Type B pancreatic cell (in vitro differentiated cells): ENCODE results near the gene PNLIPRP1. TPM values are rescaled to one million over a fixed set of nuclear protein-coding genes. Genes with fewer than 3 reads are reported as not detected.

ENCODE experiments used
- DNase-seq: peaks from one replicate; pipeline ENCODE4 v3.0.0; 2021; ENCODE audit warnings: mixed read lengths; ENCODE audit not compliant: unreplicated experiment; ENCODE audit errors: extremely low spot score
- H3K27ac Mint-ChIP-seq: 2 replicates; pipeline ENCODE4 v1.8.0; 2021; ENCODE audit warnings: mild to moderate bottlenecking, mixed read lengths
- H3K27me3 Mint-ChIP-seq: 2 replicates; pipeline ENCODE4 v1.8.0; 2021; ENCODE audit warnings: mixed read lengths
- H3K36me3 Mint-ChIP-seq: 2 replicates; pipeline ENCODE4 v1.8.0; 2021; ENCODE audit warnings: mixed read lengths
- H3K4me1 Mint-ChIP-seq: one replicate; pipeline ENCODE4 v1.8.0; 2021; ENCODE audit warnings: mixed read lengths; ENCODE audit not compliant: unreplicated experiment
- H3K4me3 Mint-ChIP-seq: 2 replicates; pipeline ENCODE4 v1.8.0; 2021; ENCODE audit warnings: mild to moderate bottlenecking, mixed read lengths
- H3K9me3 Mint-ChIP-seq: 2 replicates; pipeline ENCODE4 v1.8.0; 2021; ENCODE audit warnings: mixed read lengths
- total RNA-seq: library from RNA; stranded (reverse); gene quantifications from 2 replicates; pipeline ENCODE4 v1.2.1, GENCODE V29; 2021; ENCODE audit warnings: low replicate concordance
- TF ChIP-seq, protein P1 (sequence below): fragments of 200-600 bp; sonication (generic); conservative IDR thresholded peaks from 2 replicates; pipeline ENCODE4 v1.5.0; 2021; ENCODE audit warnings: antibody characterized with exemption, mild to moderate bottlenecking

The PNLIPRP1 gene
- total RNA-seq, 1 donor from 2014 or later: not detected

DNA sequence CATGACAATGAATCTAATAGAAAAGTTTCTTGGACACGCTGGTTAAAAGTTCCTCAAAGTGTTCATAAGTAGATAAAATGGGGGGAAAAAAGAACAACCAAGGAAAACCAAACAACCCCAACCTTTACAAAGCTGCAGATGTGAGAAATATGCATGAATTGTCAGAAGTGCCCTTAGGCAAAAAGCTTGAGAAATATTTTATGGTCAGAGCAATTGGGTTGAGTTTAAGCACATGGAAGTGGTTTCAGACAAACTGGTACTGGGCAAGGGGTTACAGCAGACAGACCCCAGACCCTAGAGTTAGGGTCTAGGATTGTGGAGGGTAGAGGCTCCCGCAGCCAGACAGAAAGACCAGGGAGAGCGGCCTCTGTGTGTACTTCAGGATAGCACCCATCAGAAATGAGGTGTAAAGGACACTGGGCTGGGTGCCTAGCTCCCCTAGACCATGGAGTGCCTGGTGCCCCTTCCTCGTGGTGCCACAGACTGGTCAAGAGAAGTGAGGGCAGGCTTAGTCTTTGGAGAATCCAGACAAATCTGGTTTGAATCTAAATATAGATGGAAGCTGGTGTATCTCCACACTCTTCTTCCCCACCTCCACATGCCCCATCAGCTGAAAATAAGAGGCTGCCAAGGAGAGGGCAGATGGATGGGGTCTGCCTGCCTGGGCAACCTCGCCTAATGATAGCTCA lies 67.2 kb downstream of the PNLIPRP1 start:
- no peak overlapping the region for H3K4me3 Mint-ChIP-seq
- H3K27me3 Mint-ChIP-seq: peaks cover 3% of the 10 kb centered on the region
- TF ChIP-seq, protein P1, sequence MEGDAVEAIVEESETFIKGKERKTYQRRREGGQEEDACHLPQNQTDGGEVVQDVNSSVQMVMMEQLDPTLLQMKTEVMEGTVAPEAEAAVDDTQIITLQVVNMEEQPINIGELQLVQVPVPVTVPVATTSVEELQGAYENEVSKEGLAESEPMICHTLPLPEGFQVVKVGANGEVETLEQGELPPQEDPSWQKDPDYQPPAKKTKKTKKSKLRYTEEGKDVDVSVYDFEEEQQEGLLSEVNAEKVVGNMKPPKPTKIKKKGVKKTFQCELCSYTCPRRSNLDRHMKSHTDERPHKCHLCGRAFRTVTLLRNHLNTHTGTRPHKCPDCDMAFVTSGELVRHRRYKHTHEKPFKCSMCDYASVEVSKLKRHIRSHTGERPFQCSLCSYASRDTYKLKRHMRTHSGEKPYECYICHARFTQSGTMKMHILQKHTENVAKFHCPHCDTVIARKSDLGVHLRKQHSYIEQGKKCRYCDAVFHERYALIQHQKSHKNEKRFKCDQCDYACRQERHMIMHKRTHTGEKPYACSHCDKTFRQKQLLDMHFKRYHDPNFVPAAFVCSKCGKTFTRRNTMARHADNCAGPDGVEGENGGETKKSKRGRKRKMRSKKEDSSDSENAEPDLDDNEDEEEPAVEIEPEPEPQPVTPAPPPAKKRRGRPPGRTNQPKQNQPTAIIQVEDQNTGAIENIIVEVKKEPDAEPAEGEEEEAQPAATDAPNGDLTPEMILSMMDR: no peak
- H3K27ac Mint-ChIP-seq: no peak overlapping the region
- H3K9me3 Mint-ChIP-seq: no peaks in the 10 kb centered on the region
- no peaks in the 10 kb centered on the region for H3K36me3 Mint-ChIP-seq
- DNase-seq: no peak
- H3K4me1 Mint-ChIP-seq: peaks cover 4% of the 10 kb centered on the region

Other genes with a start within 250 kb of the PNLIPRP1 start
- gene PNLIPRP3, start 163.1 kb upstream of the PNLIPRP1 start, total RNA-seq: not detected in 2 replicates
- not detected in 2 replicates for gene PNLIP, start 45.0 kb upstream of the PNLIPRP1 start, total RNA-seq
- gene PNLIPRP2, start 30.0 kb downstream of the PNLIPRP1 start, total RNA-seq: 0.69 and 1.2 TPM in 2 replicates
- gene HSPA12A, start 151.6 kb downstream of the PNLIPRP1 start, total RNA-seq: 9.6 and 11.0 TPM in 2 replicates